GM06990 (cell line): ENCODE measurements around the gene FAM180A.
"Not testable (repeated sequence)": the region's sequence is repeated elsewhere in the genome, so short reads cannot be mapped to it uniquely, and the experiment has no call there.

Source experiments
- DNase-seq: peaks from one replicate; pipeline ENCODE4 v3.0.0-alpha.2; 2011; ENCODE audit not compliant: insufficient read length; ENCODE audit errors: extremely low read depth
- H3K27me3 ChIP-seq: replicated peaks from 2 replicates; pipeline ENCODE4 v1.6.0; 2011; ENCODE audit warnings: low read length; ENCODE audit not compliant: control insufficient read depth, insufficient read depth
- H3K36me3 ChIP-seq: 2 replicates; pipeline ENCODE4 v1.5.1; 2011; ENCODE audit warnings: low read length; ENCODE audit not compliant: control insufficient read depth, insufficient read depth
- H3K4me3 ChIP-seq: replicated peaks from 2 replicates; pipeline ENCODE4 v1.5.1; 2011; ENCODE audit warnings: low read depth, mild to moderate bottlenecking, control low read depth, low read length
- TF ChIP-seq, protein P1 (sequence below): IDR thresholded peaks from 2 replicates; pipeline ENCODE4 v1.5.1; 2011; ENCODE audit warnings: low read length, control low read depth, mild to moderate bottlenecking, inconsistent platforms; ENCODE audit not compliant: insufficient read depth, poor library complexity, severe bottlenecking

Gene FAM180A

DNA sequence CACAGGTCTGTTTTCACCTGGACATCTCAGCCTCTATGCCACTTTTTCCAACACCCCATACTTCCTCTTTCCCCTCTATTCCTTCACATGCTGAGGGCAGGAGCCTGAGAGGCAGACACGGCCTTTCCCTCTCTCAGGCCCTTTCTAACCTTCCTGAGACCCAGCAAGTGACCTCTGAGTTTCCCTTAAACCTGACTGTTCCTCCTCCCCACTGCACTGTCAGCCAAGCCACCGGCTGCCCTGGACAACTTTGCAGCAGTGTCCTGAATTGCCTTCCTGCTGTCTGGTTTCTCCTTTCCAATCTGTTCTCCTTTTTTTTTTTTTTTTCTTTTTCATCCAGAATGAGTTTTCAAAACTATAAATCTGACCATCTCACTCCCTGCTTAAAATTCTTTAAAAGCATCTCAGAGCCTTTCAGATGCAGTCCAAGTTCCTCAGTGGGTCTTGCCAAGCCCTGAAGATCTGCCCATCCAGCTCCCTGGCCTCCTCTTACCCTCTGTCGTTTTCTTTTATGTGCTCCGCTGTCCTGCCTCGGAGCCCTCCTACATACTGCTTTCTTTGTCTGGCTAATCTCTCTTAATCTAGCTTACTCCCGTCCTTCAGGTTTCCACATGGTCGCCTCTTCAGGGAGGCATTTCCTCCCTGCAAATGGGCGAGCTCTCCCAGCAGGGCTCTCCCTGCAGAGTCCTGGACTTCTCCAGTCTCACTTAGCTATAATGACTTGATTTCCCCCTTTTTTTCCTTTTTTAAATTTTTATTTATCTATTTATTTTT lies 51.1 kb downstream of the FAM180A start:
- no peaks in the 10 kb centered on the region for H3K36me3 ChIP-seq
- TF ChIP-seq, protein P1, sequence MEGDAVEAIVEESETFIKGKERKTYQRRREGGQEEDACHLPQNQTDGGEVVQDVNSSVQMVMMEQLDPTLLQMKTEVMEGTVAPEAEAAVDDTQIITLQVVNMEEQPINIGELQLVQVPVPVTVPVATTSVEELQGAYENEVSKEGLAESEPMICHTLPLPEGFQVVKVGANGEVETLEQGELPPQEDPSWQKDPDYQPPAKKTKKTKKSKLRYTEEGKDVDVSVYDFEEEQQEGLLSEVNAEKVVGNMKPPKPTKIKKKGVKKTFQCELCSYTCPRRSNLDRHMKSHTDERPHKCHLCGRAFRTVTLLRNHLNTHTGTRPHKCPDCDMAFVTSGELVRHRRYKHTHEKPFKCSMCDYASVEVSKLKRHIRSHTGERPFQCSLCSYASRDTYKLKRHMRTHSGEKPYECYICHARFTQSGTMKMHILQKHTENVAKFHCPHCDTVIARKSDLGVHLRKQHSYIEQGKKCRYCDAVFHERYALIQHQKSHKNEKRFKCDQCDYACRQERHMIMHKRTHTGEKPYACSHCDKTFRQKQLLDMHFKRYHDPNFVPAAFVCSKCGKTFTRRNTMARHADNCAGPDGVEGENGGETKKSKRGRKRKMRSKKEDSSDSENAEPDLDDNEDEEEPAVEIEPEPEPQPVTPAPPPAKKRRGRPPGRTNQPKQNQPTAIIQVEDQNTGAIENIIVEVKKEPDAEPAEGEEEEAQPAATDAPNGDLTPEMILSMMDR = no peak
- no peak overlapping the region for H3K4me3 ChIP-seq
- no peak for DNase-seq
- H3K27me3 ChIP-seq = no peaks in the 10 kb centered on the region

DNA sequence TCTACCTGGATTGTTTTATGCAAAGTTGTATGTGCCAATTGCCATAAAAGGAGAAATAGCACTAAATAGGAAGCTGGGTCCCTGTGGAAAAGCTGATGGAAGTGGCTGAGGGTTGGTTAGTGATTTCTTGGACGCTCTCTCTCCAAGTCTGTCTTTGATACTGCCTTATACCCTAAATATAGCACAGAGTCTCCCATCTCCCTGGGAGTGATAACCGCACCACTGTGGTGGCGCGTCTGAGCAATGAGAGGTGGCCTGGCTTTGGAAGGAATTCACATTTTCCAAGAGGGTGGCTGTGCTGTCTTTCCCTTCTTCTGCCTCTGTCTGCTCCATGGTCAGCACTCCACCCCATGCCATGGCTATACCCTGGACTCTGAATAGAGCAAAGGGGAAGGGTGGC lies 55.1 kb downstream of the FAM180A start:
- H3K4me3 ChIP-seq = no peak overlapping the region
- no peaks in the 10 kb centered on the region for H3K27me3 ChIP-seq
- DNase-seq = no peak
- TF ChIP-seq, protein P1 = no peak
- no peaks in the 10 kb centered on the region for H3K36me3 ChIP-seq

DNA sequence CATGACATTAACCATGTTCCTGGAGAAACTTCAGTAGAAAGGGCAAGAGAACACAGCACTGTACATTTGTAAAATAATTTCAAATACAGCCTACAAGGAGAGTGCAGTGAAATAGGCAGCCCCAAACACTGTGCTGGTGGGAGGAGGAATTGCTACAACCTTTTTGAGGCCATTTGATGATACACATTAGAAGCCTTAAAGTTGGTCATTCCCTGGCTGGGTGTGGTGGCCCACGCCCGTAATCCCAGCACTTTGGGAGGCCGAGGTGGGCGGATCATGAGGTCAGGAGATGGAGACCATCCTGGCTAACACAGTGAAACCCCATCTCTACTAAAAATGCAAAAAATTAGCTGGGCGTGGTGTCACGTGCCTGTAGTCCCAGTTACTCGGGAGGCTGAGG lies 56.0 kb downstream of the FAM180A start:
- H3K4me3 ChIP-seq, DNase-seq, H3K36me3 ChIP-seq, H3K27me3 ChIP-seq: not testable (repeated sequence)

DNA sequence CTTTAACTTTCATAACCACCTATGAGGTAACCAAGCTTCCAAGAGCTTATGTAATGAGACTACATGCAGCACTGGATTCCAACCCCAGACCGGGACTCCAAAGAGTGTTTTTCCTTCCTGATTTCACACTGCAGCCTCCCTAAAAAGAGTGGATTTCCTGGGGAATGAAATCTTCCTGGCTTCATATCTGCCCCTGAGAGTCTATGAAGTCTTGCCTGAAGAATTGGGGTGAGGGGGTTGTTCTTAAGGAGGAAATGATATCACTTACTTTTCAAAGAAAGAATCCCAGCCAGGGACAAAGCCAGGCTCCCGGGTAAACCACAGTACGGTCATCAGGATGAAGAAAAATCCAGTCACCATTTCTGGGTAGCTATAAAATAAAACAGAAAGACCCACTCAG lies 56.6 kb downstream of the FAM180A start:
- Histone ChIP-seq H3K27me3 (no peaks in the 10 kb centered on the region), H3K4me3 (no peak overlapping the region), H3K36me3 (no peaks in the 10 kb centered on the region)
- TF ChIP-seq, protein P1 = no peak
- no peak for DNase-seq

DNA sequence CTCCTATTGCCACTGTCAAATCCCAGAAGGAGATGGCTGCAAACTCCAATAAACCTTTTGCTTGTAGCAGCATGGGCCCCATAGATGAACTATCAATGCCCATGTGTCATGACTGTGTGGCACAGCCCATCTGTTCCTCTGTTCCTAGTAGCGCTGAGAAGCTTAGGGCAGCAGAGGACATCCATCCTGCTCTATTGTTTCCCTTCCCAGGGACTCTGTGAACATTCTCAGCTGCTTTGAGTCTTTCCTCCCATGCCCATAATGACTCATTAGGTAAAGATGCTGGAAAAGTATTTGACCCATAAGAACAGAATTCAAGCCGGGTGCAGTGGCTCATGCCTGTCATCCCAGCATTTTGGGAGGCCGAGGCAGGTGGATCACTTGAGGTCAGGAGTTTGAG lies 58.0 kb downstream of the FAM180A start:
- no peaks in the 10 kb centered on the region for H3K27me3 ChIP-seq
- H3K4me3 ChIP-seq = no peak overlapping the region
- no peak for DNase-seq
- TF ChIP-seq, protein P1 = no peak
- H3K36me3 ChIP-seq = no peaks in the 10 kb centered on the region

DNA sequence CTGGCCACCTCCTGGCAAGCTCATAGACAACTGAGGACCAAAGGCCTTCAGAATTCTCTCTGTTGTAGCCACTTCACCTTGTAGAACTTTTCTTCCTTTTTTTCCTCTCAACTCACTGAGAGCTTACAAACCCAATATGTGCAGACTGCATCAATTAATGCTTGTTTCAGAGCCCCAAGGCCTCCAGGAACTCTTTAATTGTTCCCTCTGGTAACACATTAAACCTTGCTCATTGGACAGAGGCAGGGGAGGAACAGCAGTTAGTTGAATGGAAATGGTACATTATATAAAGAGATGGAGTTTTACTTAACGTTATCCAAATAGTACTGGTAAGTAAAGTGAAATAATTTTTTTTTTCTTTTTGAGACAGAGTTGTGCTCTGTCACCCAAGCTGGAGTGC lies 61.1 kb downstream of the FAM180A start:
- Histone ChIP-seq H3K27me3 (no peaks in the 10 kb centered on the region), H3K4me3 (no peak overlapping the region), H3K36me3 (no peaks in the 10 kb centered on the region; the same call in 1 of the 2 replicates)
- TF ChIP-seq, protein P1 = no peak
- DNase-seq = no peak
